Kidney tubule cell (primary cell): Measurements from ENCODE around the gene UGT1A8.

ENCODE experiments used
- DNase-seq: peaks from one replicate; pipeline ENCODE4 v3.0.0-alpha.2; 2018; ENCODE audit warnings: low spot score

The UGT1A8 gene

GRCh38 chr2:233800208-233800607, 182.8 kb downstream of the UGT1A8 start:
- DNase-seq: no peak

- DNase-seq: peak; percentile 47
These were observed 184.1 kb downstream of the UGT1A8 start for GRCh38 chr2:233801357-233802131.

DNA sequence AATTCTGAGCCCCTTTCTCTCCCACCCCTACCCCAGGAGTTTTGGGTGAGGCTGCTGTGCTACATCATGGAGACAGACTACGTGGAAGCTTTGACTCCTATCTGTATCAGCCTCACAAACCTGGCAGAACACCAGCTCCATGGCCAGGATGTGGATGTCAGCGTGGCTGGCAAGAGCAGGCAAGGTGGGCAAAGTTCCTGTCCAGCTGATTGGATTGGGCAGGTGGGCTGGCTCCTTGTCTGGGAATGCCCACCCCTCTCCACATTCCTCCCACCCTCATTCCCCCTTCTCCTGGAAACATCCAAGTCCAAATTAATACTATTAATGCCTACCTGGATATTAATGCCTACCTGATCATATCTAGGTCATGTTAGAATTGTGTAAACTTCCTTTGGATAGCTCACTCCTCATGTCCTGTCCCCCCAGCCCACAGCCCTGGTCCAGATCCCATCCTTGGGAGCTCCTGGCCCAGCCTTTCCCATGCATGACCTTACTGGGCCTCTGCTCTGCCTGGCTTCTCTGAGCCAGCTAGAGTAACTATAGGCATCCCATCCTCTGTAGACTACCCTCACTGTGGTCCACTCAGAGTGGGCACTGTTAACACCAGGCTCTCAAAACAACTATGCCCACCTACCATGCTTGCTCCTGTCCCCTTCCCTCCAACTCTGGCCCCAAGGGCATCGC, 184.8 kb downstream of the UGT1A8 start:
- DNase-seq: no peak

- DNase-seq: no peak
These were observed 186.0 kb downstream of the UGT1A8 start for GRCh38 chr2:233803292-233803911.

- DNase-seq: no peak
These were observed 186.6 kb downstream of the UGT1A8 start for GRCh38 chr2:233803994-233804393.

GRCh38 chr2:233807215-233807865, 189.9 kb downstream of the UGT1A8 start:
- DNase-seq: no peak

GRCh38 chr2:233807966-233808935, 190.8 kb downstream of the UGT1A8 start:
- DNase-seq: no peak

- no peak for DNase-seq
These were observed 193.0 kb downstream of the UGT1A8 start for GRCh38 chr2:233810385-233810784.

DNA sequence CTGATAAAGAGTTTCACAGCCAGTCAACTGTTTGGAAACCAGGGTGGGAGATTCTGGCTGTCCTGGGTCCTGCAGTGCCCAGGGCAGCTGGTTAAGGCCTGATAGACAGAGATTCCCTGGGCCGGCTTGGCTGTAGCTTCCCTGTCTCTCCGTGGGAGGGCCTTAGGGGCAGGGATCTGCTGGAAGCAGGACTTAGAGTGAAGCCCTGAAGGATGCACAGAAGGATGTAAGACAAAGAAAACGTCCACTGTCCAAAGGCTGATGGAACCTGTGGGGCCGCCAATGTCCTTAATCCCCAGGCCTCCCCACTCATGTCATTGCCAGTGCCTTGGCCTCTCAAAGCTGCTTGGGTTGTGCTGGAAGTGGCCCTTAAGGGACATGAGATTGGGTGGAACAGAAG, 193.7 kb downstream of the UGT1A8 start:
- no peak for DNase-seq

- no peak for DNase-seq
These were observed 194.3 kb downstream of the UGT1A8 start for GRCh38 chr2:233811732-233812131.

DNA sequence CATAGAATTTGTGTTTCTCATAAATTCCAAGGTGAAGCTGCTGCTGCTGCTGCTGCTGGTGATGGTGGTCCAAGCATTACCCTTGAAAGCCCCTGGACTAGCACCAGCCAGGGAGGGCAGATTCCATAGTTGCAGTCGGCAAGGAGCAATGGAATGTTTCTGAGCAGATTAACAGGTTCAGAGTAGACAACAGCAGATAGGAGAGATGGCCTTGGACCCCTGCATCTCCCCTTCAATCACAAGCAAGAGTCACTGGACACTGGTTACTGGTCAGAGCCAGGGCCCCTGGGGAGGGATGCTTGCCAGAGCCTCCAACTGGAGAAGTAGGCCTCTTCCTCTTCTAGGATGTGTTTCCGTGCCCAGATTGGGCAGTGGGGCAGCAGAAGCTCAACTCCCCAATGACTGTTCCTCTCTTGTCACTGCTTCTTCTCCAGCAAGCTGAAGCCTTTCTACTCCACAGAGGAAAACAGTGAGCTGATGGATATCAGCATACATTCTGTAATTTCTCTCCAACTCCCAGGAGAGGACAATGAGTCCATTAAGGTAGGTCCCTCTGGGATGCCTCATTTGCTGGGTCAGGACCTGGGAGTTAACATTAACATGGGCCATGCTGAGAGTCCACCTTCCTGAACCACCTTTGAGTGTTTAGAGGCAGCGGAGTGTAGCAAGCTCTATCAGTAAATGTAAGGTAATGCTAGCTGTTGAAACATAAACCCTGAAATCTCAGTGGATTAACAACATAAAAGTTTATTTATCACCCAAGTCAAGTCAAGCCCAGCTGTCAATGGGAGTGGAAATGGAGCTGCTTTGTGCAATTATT, 196.0 kb downstream of the UGT1A8 start:
- no peak for DNase-seq

GRCh38 chr2:233814056-233814835, 196.8 kb downstream of the UGT1A8 start:
- no peak for DNase-seq

DNA sequence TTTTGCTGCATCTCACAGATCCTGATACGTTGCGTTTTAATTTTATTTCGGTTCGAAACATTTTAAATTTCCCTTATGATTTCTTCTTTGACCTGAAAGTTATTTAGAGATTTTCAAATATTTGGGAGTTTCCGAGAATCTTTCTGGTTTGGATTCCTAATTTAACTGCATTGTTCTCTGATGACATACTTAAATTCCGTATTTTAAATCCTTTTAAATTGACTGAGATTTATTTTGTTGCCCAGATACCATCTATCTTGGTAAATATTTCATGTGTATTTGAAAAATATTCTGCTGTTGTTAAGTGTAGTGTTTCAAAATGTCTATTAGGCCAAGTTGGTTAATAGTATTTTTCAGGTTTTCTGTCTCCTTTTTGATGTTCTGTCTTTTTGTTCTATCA, 198.4 kb downstream of the UGT1A8 start:
- DNase-seq: no peak

- no peak for DNase-seq
These were observed 198.9 kb downstream of the UGT1A8 start for GRCh38 chr2:233816334-233816733.

DNA sequence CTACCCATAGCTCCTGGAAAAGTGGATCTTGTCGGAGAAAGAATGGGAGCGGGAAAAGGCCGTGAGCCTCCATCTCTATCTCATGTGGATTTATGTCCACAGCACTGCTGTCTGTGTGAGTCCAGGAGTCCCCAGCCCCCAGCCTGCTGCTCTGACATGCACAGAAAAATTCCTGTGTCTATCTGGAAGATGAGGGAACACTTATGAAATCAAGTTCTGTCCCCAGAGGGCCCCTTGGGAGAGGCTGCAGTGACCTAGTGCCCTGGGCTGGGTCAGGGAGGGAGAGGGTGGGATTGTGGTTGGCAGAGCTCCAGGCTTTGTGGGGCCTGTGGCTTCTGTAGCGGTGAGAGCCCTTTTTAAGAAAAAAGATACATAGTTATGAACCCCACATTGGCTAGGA, 199.3 kb downstream of the UGT1A8 start:
- DNase-seq: no peak

DNA sequence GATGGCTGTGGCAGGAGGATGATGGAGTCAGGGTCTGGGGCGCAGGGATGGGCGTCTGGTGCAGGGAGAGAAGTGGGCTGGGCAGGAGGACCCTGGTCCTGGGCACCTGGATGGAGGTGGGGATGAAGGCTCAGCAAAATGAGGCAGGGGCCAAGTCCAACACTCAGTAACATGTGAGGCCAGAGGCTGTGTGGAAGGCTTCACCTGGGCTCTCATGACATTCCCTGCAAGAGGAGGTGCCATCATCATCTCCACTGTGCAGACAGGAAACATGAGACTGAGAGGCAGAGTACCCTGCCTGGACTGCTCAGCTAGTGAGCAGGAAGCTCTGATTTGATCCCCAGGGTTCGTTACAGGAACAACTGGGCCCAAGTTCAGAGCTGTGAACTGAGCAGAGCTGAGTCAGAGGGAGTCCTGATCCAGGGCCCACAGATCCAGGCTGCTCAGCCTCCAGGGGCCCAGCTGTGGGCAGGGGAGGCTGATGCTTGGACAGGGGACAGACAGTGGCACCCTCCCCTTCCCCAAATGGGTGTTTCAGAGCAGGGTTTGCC, 200.0 kb downstream of the UGT1A8 start:
- DNase-seq: no peak

DNA sequence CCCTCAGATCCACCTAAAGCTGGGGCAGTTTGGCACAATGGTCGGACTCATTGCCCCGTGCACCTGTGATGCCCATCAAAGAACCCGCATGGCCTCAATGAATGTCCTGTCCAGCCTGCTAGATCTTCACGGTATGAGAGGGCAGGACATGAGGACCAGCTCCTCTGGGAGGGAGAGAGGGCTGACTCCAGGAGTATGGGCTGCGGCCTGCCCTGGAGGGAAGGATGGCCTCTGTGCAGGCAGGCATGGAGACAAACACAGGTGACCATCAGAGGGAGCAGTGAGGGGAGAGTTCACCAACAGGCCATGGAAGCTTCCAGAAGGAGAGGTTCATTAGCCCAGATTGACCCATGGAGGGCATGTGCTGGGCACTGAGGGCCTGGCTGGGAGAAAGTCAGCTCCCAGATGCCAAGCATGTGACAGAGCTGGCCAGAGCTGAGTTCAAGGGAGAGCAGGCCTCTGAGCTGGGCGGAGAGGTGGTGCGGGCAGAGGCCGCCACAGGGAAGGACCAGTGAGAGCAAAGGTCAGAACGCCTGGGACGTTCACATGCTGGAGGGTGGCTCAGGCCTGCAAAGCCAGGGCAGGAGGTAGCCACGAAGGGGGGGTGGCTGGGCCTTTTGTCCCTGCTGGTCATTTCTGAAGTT, 200.7 kb downstream of the UGT1A8 start:
- no peak for DNase-seq

DNA sequence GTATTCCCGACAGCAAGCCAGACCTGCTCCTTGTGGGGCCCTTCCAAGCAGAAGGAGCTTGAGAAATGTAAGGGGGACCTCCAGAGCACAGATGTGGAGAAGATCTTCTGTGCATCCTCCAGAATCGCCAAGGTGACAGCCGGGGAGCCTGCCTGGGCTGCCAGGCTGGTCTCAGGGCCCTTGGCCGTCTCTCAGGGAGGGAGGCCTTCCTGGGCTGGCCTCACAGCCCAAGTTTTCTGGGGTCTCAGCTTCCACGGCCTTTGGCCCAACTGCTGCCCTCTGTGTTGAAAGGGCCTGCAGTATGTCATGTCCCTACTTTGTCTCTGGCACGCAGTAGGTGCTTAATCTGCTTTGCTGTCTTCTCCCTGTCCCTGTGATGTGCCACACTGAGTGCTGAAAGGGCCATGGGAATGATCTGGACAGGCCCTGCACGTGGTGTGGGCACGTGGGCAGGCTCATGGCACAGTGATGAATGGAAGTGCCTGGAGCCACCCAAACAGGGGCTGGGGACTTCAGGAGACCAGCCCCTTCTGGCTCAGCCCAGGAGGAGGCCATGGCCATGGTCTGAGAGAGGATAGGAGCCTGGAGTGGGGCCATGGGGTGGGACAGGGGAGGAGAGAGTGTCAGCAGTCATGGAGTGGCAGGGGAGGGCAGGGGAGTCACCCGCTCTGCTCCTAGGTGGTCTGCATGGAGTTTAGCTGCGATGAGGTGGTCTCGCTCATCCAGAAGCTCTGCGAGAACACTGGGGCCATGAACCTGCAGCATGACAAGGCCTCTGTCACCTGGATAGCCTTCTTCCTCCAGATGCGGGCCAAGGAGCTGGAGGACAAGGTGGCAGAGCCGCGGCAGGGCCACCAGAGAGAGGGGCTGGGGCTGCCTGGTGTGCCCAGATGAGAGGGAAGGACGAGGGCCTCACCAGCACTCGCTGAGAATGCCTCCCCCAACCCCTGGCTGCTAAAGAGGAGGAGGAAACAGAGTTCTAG, 201.5 kb downstream of the UGT1A8 start:
- DNase-seq: no peak
